ENCODE data around the gene MAST4.

The MAST4 gene

DNA sequence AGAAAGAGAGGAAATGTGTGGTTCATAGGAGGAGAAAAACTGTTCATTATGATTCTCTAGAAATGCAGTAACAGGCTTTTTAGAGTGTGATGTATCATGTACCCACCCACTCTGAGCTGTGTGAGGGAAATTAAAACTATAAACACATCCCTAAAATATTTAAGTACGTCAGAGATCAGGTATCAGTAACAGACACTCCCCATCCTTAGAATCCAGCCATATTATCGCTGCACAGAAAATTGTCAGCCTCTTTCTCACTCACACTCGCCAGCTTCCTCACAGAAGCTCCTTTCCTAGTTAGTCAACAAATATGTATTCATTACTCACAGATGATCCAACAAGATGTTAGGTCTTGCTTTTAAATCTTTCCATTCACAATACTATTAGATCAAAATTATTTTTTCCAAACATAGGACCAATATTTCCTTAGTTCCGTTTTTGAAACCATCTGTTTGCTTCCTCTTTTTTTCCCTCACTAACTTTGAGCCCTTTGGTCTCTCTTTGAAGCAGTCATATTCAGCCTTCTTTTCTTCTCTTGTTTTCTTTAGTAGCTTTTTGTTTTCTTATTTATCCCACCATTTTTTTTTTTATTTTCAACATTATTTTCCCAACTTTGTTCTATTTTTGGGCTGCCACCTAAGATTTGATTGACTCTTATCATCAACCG is 13.6 kb upstream of the MAST4 start:
- H2AFZ ChIP-seq: no peak overlapping the region
- H3K4me1 ChIP-seq: no peaks in the 10 kb centered on the region
- no peak overlapping the region for H3K9ac ChIP-seq
- no peaks in the 10 kb centered on the region for H3K27me3 ChIP-seq (ENCODE audit: control insufficient read depth, insufficient read depth, low read length)
- no peak overlapping the region for H3K4me3 ChIP-seq (ENCODE audit: low read depth, low read length)
- H3K36me3 ChIP-seq (ENCODE audit: control insufficient read depth, insufficient read depth, low read length): no peaks in the 10 kb centered on the region
- H3K9me3 ChIP-seq (ENCODE audit: control insufficient read depth, low read length): no peaks in the 10 kb centered on the region
- no peaks in the 10 kb centered on the region for H3K79me2 ChIP-seq
- no peak overlapping the region for H3K27ac ChIP-seq
- TF ChIP-seq CTCF (IDR thresholded peaks at IDR 0.05): no peak
- no peak overlapping the region for H3K4me2 ChIP-seq (ENCODE audit: low read length)

DNA sequence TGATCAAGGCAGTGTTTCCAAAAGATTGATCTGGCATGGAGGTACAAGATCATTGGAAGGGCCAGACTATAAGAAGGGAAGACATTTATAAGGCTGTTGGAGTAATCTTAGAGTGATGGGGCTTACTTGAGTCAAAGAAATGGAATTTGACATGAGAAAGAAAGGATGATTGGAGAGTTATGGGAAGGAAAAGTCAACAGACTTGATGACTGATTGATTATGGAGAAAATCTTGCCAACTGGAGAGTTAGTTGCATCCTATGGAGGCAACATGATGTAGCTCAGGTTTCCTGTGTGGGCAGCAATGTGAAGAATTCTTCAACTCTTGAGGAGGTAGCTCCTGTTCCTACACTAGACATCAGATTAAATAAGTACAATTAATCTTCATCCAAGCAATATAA is 10.9 kb upstream of the MAST4 start:
- Histone ChIP-seq H3K9ac (no peak overlapping the region), H3K27me3 (ENCODE audit: control insufficient read depth, insufficient read depth, low read length) (no peaks in the 10 kb centered on the region), H3K79me2 (no peaks in the 10 kb centered on the region), H3K27ac (no peak overlapping the region), H3K36me3 (ENCODE audit: control insufficient read depth, insufficient read depth, low read length) (no peaks in the 10 kb centered on the region), H3K4me2 (ENCODE audit: low read length) (no peak overlapping the region), H3K4me3 (ENCODE audit: low read depth, low read length) (no peak overlapping the region), H3K4me1 (no peaks in the 10 kb centered on the region), H3K9me3 (ENCODE audit: control insufficient read depth, low read length) (no peaks in the 10 kb centered on the region), H2AFZ (no peak overlapping the region)
- TF ChIP-seq CTCF (IDR thresholded peaks at IDR 0.05): no peak

DNA sequence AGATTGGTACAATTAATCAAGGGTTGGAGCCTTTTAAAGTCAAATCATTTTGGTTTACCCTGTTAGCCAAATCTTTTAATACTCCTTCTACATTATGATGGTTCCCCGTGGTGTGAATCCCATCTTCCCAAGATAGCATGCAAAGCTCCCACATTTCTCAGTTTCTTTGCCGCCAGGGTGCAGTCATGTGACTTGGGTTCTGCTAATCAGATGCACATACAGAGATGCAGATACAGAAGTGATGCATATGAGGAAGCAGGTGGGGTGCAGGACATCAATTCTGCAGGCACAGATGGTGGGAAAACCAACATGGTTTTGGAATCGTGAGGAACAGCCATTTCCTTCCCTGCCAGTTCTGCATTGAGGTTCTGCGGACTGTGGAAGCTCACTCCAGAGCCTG is 8.4 kb upstream of the MAST4 start:
- no peaks in the 10 kb centered on the region for H3K79me2 ChIP-seq
- H3K27me3 ChIP-seq (ENCODE audit: control insufficient read depth, insufficient read depth, low read length): no peaks in the 10 kb centered on the region
- no peak for TF ChIP-seq CTCF (IDR thresholded peaks at IDR 0.05)
- no peaks in the 10 kb centered on the region for H3K9me3 ChIP-seq (ENCODE audit: control insufficient read depth, low read length)
- no peak overlapping the region for H2AFZ ChIP-seq
- no peak overlapping the region for H3K4me2 ChIP-seq (ENCODE audit: low read length)
- no peak overlapping the region for H3K9ac ChIP-seq
- H3K4me1 ChIP-seq: no peaks in the 10 kb centered on the region
- H3K4me3 ChIP-seq (ENCODE audit: low read depth, low read length): no peak overlapping the region
- H3K36me3 ChIP-seq (ENCODE audit: control insufficient read depth, insufficient read depth, low read length): no peaks in the 10 kb centered on the region
- H3K27ac ChIP-seq: no peak overlapping the region

- no peaks in the 10 kb centered on the region for H3K79me2 ChIP-seq
- H3K4me1 ChIP-seq: no peaks in the 10 kb centered on the region
- H3K9ac ChIP-seq: no peak overlapping the region
- H3K9me3 ChIP-seq (ENCODE audit: control insufficient read depth, low read length): no peaks in the 10 kb centered on the region
- no peak for TF ChIP-seq CTCF (IDR thresholded peaks at IDR 0.05)
- peak overlapping the region; percentile 78 for H3K4me3 ChIP-seq (ENCODE audit: low read depth, low read length)
- H3K27ac ChIP-seq: peak overlapping the region; percentile 13
- no peaks in the 10 kb centered on the region for H3K36me3 ChIP-seq (ENCODE audit: control insufficient read depth, insufficient read depth, low read length)
- peak overlapping the region; percentile 90 for H3K4me2 ChIP-seq (ENCODE audit: low read length)
- H3K27me3 ChIP-seq (ENCODE audit: control insufficient read depth, insufficient read depth, low read length): no peaks in the 10 kb centered on the region
- H2AFZ ChIP-seq: peak overlapping the region; percentile 82
These were observed 516 bp downstream of the MAST4 start for GRCh38 chr5:66596636-66597182.
